WTC11 (cell line): Measurements from ENCODE around the gene TMEM269. TPM values are rescaled to one million over a fixed set of nuclear protein-coding genes. Genes with fewer than 3 reads are reported as not detected.

Experiments used
- ATAC-seq: fragments of 200-7000 bp; cut with Tn5 transposase; 2 replicates; pipeline ENCODE4 v1.10.0; 2021; ENCODE audit warnings: mild to moderate bottlenecking, moderate library complexity
- Bru-seq: library from RNA; stranded (reverse); fragments of 400-500 nt; gene quantifications from one replicate; lab custom pipeline; 2021; lab: Mats Ljungman, UMichigan
- CTCF ChIA-PET: fragments of 300-600 bp; sonication (Branson Sonifier 250); formaldehyde crosslinking; loops from one replicate; lab custom pipeline; 2021; ENCODE audit warnings: antibody characterized with exemption; lab: Charles Lee
- POLR2A ChIA-PET: fragments of 350-600 bp; sonication (Branson Sonifier 250); formaldehyde crosslinking; loops from one replicate; lab custom pipeline; 2021; ENCODE audit warnings: antibody characterized with exemption; lab: Charles Lee
- DNase-seq: peaks from one replicate; pipeline ENCODE4 v3.0.0; 2021; ENCODE audit warnings: low spot score
- H3K27ac Mint-ChIP-seq: 2 replicates; pipeline ENCODE4 v1.8.0; 2021; ENCODE audit warnings: mixed read lengths
- H3K27me3 Mint-ChIP-seq: 2 replicates; pipeline ENCODE4 v1.8.0; 2021; ENCODE audit warnings: low read depth, mild to moderate bottlenecking, moderate library complexity, mixed read lengths
- H3K36me3 Mint-ChIP-seq: 2 replicates; pipeline ENCODE4 v1.8.0; 2021; ENCODE audit warnings: mixed read lengths
- H3K4me1 Mint-ChIP-seq: 2 replicates; pipeline ENCODE4 v1.8.0; 2022; ENCODE audit warnings: mixed read lengths
- H3K4me3 Mint-ChIP-seq: 2 replicates; pipeline ENCODE4 v1.8.0; 2021; ENCODE audit warnings: mild to moderate bottlenecking, moderate library complexity, mixed read lengths
- H3K9me3 Mint-ChIP-seq: 2 replicates; pipeline ENCODE4 v1.8.0; 2021; ENCODE audit warnings: mixed read lengths
- AR ChIP-seq: fragments of 250-450 bp; sonication (Bioruptor Pico); IDR thresholded peaks from 2 replicates; pipeline ENCODE4 v1.9.0; 2021; ENCODE audit warnings: mild to moderate bottlenecking
- ATF6 ChIP-seq: sonication (generic); formaldehyde crosslinking; IDR thresholded peaks from 2 replicates; pipeline ENCODE4 v1.8.1; 2023; ENCODE audit warnings: mild to moderate bottlenecking, missing genetic modification reagents
- CBFB ChIP-seq: sonication (generic); formaldehyde crosslinking; IDR thresholded peaks from 2 replicates; pipeline ENCODE4 v1.8.1; 2022; ENCODE audit warnings: mild to moderate bottlenecking, low read depth, missing genetic modification reagents
- FOXP4 ChIP-seq: sonication (generic); formaldehyde crosslinking; IDR thresholded peaks from 2 replicates; pipeline ENCODE4 v1.8.0; 2022; ENCODE audit warnings: mild to moderate bottlenecking, missing genetic modification reagents
- GABPB1 ChIP-seq: sonication (generic); formaldehyde crosslinking; IDR thresholded peaks from 2 replicates; pipeline ENCODE4 v1.8.1; 2023; ENCODE audit warnings: mild to moderate bottlenecking, missing genetic modification reagents
- GRHL2 ChIP-seq: fragments of 250-450 bp; sonication (Bioruptor Pico); IDR thresholded peaks from 2 replicates; pipeline ENCODE4 v1.8.0; 2022; ENCODE audit warnings: mild to moderate bottlenecking, moderate library complexity; ENCODE audit not compliant: insufficient replicate concordance, severe bottlenecking
- IRF1 ChIP-seq: sonication (generic); formaldehyde crosslinking; IDR thresholded peaks from 2 replicates; pipeline ENCODE4 v1.8.0; 2023; ENCODE audit warnings: missing genetic modification reagents
- IRF2 ChIP-seq: sonication (generic); formaldehyde crosslinking; IDR thresholded peaks from 2 replicates; pipeline ENCODE4 v1.8.0; 2022; ENCODE audit warnings: low read depth, missing genetic modification reagents, borderline replicate concordance
- KAT7 ChIP-seq: sonication (generic); formaldehyde crosslinking; IDR thresholded peaks from 2 replicates; pipeline ENCODE4 v1.8.1; 2023; ENCODE audit warnings: missing genetic modification reagents, mild to moderate bottlenecking, borderline replicate concordance
- NFE2L1 ChIP-seq: sonication (generic); formaldehyde crosslinking; IDR thresholded peaks from 2 replicates; pipeline ENCODE4 v1.8.1; 2023; ENCODE audit warnings: missing genetic modification reagents
- NFYB ChIP-seq: sonication (generic); formaldehyde crosslinking; conservative IDR thresholded peaks from 2 replicates; pipeline ENCODE4 v1.8.0; 2022; ENCODE audit warnings: low read depth, missing genetic modification reagents
- SMAD4 ChIP-seq: sonication (generic); formaldehyde crosslinking; IDR thresholded peaks from 2 replicates; pipeline ENCODE4 v1.8.0; 2022; ENCODE audit warnings: mild to moderate bottlenecking, missing genetic modification reagents
- TP53 ChIP-seq: sonication (generic); formaldehyde crosslinking; IDR thresholded peaks from 2 replicates; pipeline ENCODE4 v1.8.1; 2023; ENCODE audit warnings: mild to moderate bottlenecking, missing genetic modification reagents
- ZBTB21 ChIP-seq: sonication (generic); formaldehyde crosslinking; IDR thresholded peaks from 2 replicates; pipeline ENCODE4 v1.8.1; 2023; ENCODE audit warnings: mild to moderate bottlenecking, missing genetic modification reagents, borderline replicate concordance
- ZNF219 ChIP-seq: sonication (generic); formaldehyde crosslinking; IDR thresholded peaks from 2 replicates; pipeline ENCODE4 v1.8.0; 2023; ENCODE audit warnings: missing genetic modification reagents, mild to moderate bottlenecking, borderline replicate concordance
- ZNF281 ChIP-seq: sonication (generic); formaldehyde crosslinking; IDR thresholded peaks from 2 replicates; pipeline ENCODE4 v1.8.0; 2023; ENCODE audit warnings: mild to moderate bottlenecking, missing genetic modification reagents
- ZNF416 ChIP-seq: fragments of 250-450 bp; sonication (Bioruptor Pico); IDR thresholded peaks from 2 replicates; pipeline ENCODE4 v1.9.0; 2021; ENCODE audit warnings: mild to moderate bottlenecking, inconsistent platforms
- ZNF532 ChIP-seq: fragments of 250-450 bp; sonication (Bioruptor Pico); IDR thresholded peaks from 2 replicates; pipeline ENCODE4 v1.9.0; 2021; ENCODE audit warnings: mild to moderate bottlenecking, borderline replicate concordance
- ZNF671 ChIP-seq: fragments of 250-450 bp; sonication (Bioruptor Pico); IDR thresholded peaks from 2 replicates; pipeline ENCODE4 v1.8.0; 2021; ENCODE audit warnings: mild to moderate bottlenecking
- long read RNA-seq, 3 experiments: library from RNA in 1 of 3; library from capped mRNA in 1 of 3; library from polyadenylated mRNA in 1 of 3; unstranded in 2 of 3; stranded (forward) in 1 of 3; transcript quantifications; one replicate each; pipeline ENCODE4 v2.0.0, GENCODE V29; 2021
- total RNA-seq: library from RNA; stranded (reverse); gene quantifications from 3 replicates; pipeline ENCODE4 v1.2.3, GENCODE V29; 2021

TMEM269 gene
- total RNA-seq (0.57 to 0.85 TPM (median 0.73 TPM) in 3 replicates), Bru-seq, nascent RNA (percentile 34 among the genes with signal in this experiment)
- long read RNA-seq, experiment 1, partial matches to known transcripts, result 0 of 1 reads
- long read RNA-seq, experiment 1, other reads (novel, unspliced or antisense), result 1 of 1 reads
- long read RNA-seq, experiment 2, partial matches to known transcripts, result 0 of 1 reads
- long read RNA-seq, experiment 2, other reads (novel, unspliced or antisense), result 1 of 1 reads
- long read RNA-seq, experiment 3, result 0 reads

GRCh38 chr1:42784946-42785693 is at the start of gene TMEM269:
Gene TMEM269 (plus strand): TSS chr1:42784991. CDS start chr1:42789894, 4,903 bp downstream.
- H3K36me3 Mint-ChIP-seq, result peaks cover 16% of the 10 kb centered on the region
- H3K27me3 Mint-ChIP-seq, result no peaks in the 10 kb centered on the region
- CTCF ChIA-PET, result no interaction called here
- TF ChIP-seq GABPB1 (no peak), IRF1 (no peak), NFE2L1 (no peak), ZNF671 (no peak), ZNF281 (CRISPR knock-in tag) (no peak), GRHL2 (CRISPR knock-in tag) (no peak), ZBTB21 (CRISPR knock-in tag) (no peak), IRF2 (CRISPR knock-in tag) (no peak), KAT7 (no peak), ATF6 (CRISPR knock-in tag) (no peak), SMAD4 (no peak), ZNF532 (no peak)
- TF ChIP-seq, all 79 proteins: peak for 0
- Mint-ChIP-seq H3K27ac (no peak within 1 kb of the TSS), H3K9me3 (peaks cover 4% of the 10 kb centered on the region; the same call in 1 of the 2 replicates), H3K4me1 (peaks cover 8% of the 10 kb centered on the region), H3K4me3 (no peak within 1 kb of the TSS)
- POLR2A ChIA-PET, result interaction anchor here (1.0 kb wide), 1 partner anchor 28 kb away, joined by 3 read pairs; no protein-coding TSS in a partner anchor
- peak; percentile 28 for ATAC-seq
- peak; percentile 16 for DNase-seq

- ATAC-seq, result no peak
- Mint-ChIP-seq H3K9me3 (no peaks in the 10 kb centered on the region), H3K27me3 (no peaks in the 10 kb centered on the region), H3K4me1 (peaks cover 30% of the 10 kb centered on the region), H3K36me3 (no peaks in the 10 kb centered on the region), H3K4me3 (no peak overlapping the region), H3K27ac (no peak overlapping the region)
- DNase-seq, result no peak
- POLR2A ChIA-PET, result interaction anchor here (0.6 kb wide), 2 partner anchors 13 to 37 kb away, joined by 3 to 5 read pairs; no protein-coding TSS in a partner anchor
- CTCF ChIA-PET, result interaction anchor here (1.0 to 2.7 kb wide), 4 partner anchors 12 to 157 kb away, joined by 3 to 14 read pairs (median 8); no protein-coding TSS in a partner anchor
- TF ChIP-seq NFYB (no peak), TP53 (CRISPR knock-in tag) (no peak), CBFB (no peak), AR (CRISPR knock-in tag) (no peak), IRF2 (CRISPR knock-in tag) (no peak), ZNF219 (CRISPR knock-in tag) (no peak), FOXP4 (CRISPR knock-in tag) (no peak), ZNF416 (no peak)
Measured at GRCh38 chr1:42735056-42735455, 49.7 kb upstream of the TMEM269 start.
